NCI-H526 treated with DMSO at 0.1 percent for 48 hours (cell line): ENCODE measurements around the gene PRRC2A.

ENCODE experiments used
- DNase-seq: peaks from one replicate; lab custom pipeline; 2025; lab: John Stamatoyannopoulos, UW

Gene PRRC2A

DNA sequence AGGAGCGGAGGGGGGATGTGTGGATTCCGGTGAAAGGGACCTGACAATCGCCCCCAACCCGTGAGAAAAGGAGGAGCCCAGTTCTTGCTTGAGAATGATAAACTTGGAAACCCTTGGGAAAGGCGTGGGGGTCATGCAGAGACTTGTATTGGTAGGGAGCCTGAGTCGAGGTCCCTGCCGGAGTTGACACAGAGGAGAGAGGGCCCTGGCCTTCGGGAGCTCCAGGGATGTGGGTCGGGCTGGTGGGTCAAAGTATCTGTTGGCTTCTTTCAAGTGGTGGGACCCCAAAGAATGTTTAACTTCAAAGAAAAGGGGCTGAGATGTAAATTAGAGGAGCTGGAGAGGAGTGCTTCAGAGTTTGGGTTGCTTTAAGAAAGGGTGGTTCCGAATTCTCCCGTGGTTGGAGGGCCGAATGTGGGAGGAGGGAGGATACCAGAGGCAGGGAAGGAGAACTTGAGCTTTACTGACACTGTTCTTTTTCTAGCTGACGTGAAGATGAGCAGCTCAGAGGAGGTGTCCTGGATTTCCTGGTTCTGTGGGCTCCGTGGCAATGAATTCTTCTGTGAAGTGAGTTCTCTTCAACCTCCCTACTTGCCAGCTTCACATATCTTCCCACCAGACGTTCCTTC is 45.9 kb downstream of the PRRC2A start:
- DNase-seq, result no peak

DNA sequence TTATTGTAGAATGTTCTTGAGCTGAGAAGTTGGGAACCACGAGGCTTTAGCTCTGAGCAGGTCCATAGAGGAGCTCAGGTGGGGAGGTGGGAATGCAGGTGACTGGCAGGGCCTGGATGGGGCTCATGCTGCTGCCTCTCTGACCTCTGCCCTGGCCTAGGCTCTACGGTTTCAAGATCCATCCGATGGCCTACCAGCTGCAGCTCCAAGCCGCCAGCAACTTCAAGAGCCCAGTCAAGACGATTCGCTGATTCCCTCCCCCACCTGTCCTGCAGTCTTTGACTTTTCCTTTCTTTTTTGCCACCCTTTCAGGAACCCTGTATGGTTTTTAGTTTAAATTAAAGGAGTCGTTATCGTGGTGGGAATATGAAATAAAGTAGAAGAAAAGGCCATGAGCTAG is 49.2 kb downstream of the PRRC2A start, which contains the start of gene LY6G5B:
Gene LY6G5B (plus strand): TSS at position 301 of the 400 bp plus-strand sequence. CDS start 975 bp downstream, outside the sequence.
- DNase-seq, result no peak

- no peak for DNase-seq
Observed at GRCh38 chr6:31676322-31676903, 55.9 kb downstream of the PRRC2A start.

GRCh38 chr6:31676904-31677303 is 56.4 kb downstream of the PRRC2A start:
- no peak for DNase-seq

DNA sequence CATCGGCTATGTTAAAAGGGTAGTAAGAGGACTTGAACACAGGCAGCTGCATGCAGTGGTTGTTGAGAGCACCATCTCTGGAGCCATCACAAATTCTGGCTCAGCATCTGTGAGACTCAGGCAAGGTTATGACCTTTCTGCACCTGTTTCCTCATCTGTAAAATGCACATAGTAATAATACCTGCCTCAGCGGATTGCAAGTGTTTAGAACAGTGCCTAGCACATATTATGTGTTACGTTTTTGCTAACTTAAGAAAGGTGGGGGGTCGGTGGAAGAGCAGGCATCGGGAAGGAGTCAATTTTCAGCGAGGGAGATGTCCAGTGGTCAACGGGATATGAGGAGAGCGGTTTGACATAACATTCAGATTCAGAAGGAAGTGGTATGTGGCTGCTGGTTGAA is 57.4 kb downstream of the PRRC2A start:
- DNase-seq, result no peak

- DNase-seq, result peak; percentile 78
Observed at GRCh38 chr6:31680226-31681134, 60.0 kb downstream of the PRRC2A start, which contains the start of gene LY6G5C. TSS of gene LY6G5C (minus strand) at chr6:31681067. CDS start at chr6:31680373, 694 bp downstream.

DNA sequence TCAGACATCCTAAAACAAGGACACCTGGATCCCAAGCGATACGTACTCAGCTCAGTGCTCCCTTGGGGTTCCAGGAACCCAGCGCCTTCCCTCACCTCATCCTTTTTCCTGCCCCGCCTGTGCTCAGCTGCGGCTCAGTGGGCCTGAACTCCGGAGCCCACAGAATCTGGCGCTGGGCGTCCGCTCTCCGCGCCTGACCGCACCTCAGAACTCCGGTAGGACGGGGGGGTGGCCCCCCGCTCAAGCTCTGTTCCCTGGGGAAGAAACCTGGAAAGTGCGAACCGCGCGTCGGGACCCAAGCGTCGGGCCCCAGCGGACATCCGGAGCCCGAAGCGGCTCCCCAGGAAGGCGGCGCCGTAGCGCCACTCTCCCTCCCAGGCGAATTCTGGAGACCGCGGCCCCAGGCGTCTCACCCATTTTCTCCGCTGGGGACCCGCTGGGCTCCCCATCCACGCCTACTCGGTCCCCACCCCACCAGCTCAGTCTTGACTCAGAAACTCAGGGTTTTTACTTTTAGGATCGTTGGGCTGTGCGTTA is 60.7 kb downstream of the PRRC2A start:
- DNase-seq, result no peak

- no peak for DNase-seq
Observed at GRCh38 chr6:31683591-31683990, 63.1 kb downstream of the PRRC2A start.

GRCh38 chr6:31686483-31686882 is 66.0 kb downstream of the PRRC2A start:
- DNase-seq, result no peak

DNA sequence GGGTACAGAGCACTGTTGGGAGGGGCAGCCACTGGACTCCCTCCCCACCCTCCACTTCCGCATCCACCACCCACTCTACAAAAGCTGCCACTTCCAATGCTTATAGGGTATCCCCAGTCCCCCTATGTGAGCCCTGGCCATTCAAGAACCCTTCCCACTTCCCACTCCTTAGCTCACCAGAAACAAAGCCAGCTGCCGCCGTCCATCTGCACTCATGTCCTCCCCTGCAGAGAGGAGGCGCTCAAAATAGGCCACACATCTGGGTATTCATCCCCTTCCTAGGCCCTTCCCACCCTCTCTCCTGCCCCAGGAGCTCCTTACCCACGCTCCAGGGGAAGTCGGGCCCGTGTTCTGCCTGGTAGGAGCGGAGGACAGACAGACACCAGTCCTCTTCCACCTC is 66.8 kb downstream of the PRRC2A start:
- no peak for DNase-seq
